ENCODE data around the gene ACSS3. TPM values are rescaled to one million over a fixed set of nuclear protein-coding genes. Genes with fewer than 3 reads are reported as not detected.

The ACSS3 gene
- total RNA-seq, 3 donors from 2014 or later = 0.69 to 6.4 (median 1.9) TPM

DNA sequence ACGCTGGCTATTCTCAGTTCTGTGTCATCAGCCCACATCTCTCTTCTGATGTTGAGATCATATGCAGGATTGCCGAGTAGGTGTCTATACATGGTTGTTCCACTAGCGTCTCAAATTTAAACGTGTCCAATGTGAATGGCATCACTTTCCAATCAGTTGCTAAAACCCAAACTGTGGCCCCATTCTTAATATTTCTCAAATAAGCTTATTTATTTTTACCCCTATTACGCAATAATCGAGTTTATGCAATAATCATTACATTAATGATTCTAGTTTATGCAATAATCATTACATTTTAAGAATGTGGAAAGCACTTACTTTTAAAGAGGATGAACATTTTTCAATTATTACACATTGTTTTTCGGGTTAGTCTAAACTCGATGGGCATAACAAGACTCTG, 47.8 kb downstream of the ACSS3 start:
- intact Hi-C loops (cut with DNase I, micrococcal nuclease) = no loop called here

DNA sequence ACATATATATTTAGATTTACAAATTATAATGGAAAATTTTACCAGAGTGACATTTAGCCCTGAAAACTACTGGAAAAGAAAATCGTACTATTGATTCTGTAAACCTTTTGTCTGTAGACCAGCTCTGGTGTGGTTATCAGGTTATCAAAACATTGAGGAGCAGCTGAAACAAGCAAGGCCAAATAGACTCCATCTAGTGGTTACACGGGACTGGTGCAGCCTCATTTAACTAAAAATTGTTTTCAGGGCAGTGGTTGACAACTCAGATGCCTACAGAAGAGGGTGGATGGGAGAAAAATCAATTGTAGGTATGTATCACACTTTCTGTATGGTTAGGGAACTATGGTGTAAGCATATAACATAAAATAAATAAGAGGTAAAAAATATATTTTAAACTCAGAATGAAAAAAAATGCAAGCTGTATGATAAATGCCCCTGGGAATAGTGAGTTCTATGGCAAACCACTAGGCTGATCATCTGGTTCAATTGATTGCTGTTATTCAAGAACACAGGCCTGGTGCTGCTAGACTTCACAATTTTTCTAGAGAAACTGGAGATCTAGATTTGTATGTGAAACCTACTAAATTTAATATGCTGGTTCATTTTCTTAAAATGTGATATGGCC, 51.2 kb downstream of the ACSS3 start:
- Histone ChIP-seq H3K36me3 (ENCODE audit: low read depth) (no peaks in the 10 kb centered on the region), H3K9me3 (no peaks in the 10 kb centered on the region), H3K4me3 (no peak overlapping the region), H3K4me1 (ENCODE audit: low read depth) (no peaks in the 10 kb centered on the region)
- TF ChIP-seq CTCF (IDR thresholded peaks at IDR 0.05) = peak; percentile 72
- ATAC-seq = peak; percentile 54
- DNase-seq = peak in 1 of 3 donors; percentile 47
- intact Hi-C loops (cut with DNase I, micrococcal nuclease) = no loop called here

More for the DNA sequence above, 47.8 kb downstream of the ACSS3 start:
- Histone ChIP-seq H3K36me3 (ENCODE audit: low read depth) (no peaks in the 10 kb centered on the region), H3K4me3 (no peak overlapping the region), H3K4me1 (ENCODE audit: low read depth) (no peaks in the 10 kb centered on the region), H3K9me3 (no peaks in the 10 kb centered on the region)
- ATAC-seq (no peak), DNase-seq (no peak)
- no peak for TF ChIP-seq CTCF (IDR thresholded peaks at IDR 0.05)

- no peak for DNase-seq
- no peaks in the 10 kb centered on the region for H3K36me3 ChIP-seq (ENCODE audit: low read depth)
- TF ChIP-seq CTCF (IDR thresholded peaks at IDR 0.05) = no peak
- H3K9me3 ChIP-seq = no peaks in the 10 kb centered on the region
- intact Hi-C loops (cut with DNase I, micrococcal nuclease) = no loop called here
- no peaks in the 10 kb centered on the region for H3K4me1 ChIP-seq (ENCODE audit: low read depth)
- ATAC-seq = no peak
- no peak overlapping the region for H3K4me3 ChIP-seq
These were observed 58.6 kb downstream of the ACSS3 start for GRCh38 chr12:81136519-81136918.

DNA sequence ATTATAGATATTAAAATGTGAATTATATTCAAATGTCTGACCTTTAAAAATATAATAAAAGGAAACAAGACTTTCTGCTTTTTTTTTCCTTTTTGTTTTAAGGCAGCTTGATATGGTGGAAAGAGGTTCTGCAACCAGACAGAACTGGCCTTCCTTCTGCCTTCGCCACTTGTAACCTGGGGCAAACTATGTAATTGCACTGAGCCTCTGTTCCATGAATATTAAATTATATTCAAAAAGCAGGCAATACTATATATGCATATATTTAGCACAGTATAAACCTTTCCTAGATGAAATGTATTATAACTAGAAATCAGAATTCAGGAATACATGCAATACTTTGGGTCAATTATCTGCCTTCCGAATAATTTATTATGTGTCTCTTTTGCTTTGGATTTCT, 59.9 kb downstream of the ACSS3 start:
- DNase-seq (no peak), ATAC-seq (no peak)
- no peaks in the 10 kb centered on the region for H3K36me3 ChIP-seq (ENCODE audit: low read depth)
- H3K4me1 ChIP-seq (ENCODE audit: low read depth) = no peaks in the 10 kb centered on the region
- H3K4me3 ChIP-seq = no peak overlapping the region
- no peak for TF ChIP-seq CTCF (IDR thresholded peaks at IDR 0.05)
- intact Hi-C loops (cut with DNase I, micrococcal nuclease) = no loop called here
- no peaks in the 10 kb centered on the region for H3K9me3 ChIP-seq

GRCh38 chr12:81141217-81141616, 63.3 kb downstream of the ACSS3 start:
- no peak for ATAC-seq
- Histone ChIP-seq H3K4me3 (no peak overlapping the region), H3K36me3 (ENCODE audit: low read depth) (no peaks in the 10 kb centered on the region), H3K9me3 (no peaks in the 10 kb centered on the region), H3K4me1 (ENCODE audit: low read depth) (no peaks in the 10 kb centered on the region)
- DNase-seq = no peak
- intact Hi-C loops (cut with DNase I, micrococcal nuclease) = no loop called here
- TF ChIP-seq CTCF (IDR thresholded peaks at IDR 0.05) = no peak

DNA sequence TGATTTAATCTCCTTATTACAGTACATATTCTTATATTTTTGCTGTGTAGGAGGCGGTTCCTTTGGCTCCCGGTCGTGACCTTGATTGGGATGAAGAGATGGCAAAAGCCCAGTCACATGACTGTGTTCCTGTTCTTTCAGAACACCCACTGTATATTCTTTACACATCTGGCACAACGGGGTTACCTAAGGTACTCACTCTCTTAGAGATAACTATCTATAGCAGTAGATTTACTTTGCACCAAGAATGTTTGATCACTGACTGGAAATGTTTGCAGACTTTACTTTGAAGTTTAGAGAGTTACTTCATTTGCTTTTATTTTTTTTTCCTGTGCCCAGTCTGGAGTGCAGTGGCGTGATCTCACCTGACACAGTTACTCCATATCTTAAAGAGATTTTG, 65.2 kb downstream of the ACSS3 start:
- ATAC-seq = peak; percentile 54
- peak in 1 of 3 donors; percentile 22 for DNase-seq
- intact Hi-C loops (cut with DNase I, micrococcal nuclease) = no loop called here

More for the DNA sequence above, 65.2 kb downstream of the ACSS3 start:
- H3K36me3 ChIP-seq (ENCODE audit: low read depth) = no peaks in the 10 kb centered on the region
- no peak for TF ChIP-seq CTCF (IDR thresholded peaks at IDR 0.05)
- H3K4me3 ChIP-seq = no peak overlapping the region
- H3K9me3 ChIP-seq = no peaks in the 10 kb centered on the region
- H3K4me1 ChIP-seq (ENCODE audit: low read depth) = no peaks in the 10 kb centered on the region
